Ishikawa (cell line): ENCODE data around the gene MAD1L1.

Experiments
- CEBPB ChIP-seq: IDR thresholded peaks from 2 replicates; pipeline ENCODE4 v1.6.1; 2012
- CREB1 ChIP-seq: IDR thresholded peaks from 2 replicates; pipeline ENCODE4 v1.6.1; 2012; ENCODE audit warnings: low read depth
- EGR1 ChIP-seq: IDR thresholded peaks from 2 replicates; pipeline ENCODE4 v1.6.1; 2012
- EP300 ChIP-seq: IDR thresholded peaks from 2 replicates; pipeline ENCODE4 v1.6.1; 2012; ENCODE audit warnings: borderline replicate concordance
- FOXM1 ChIP-seq: IDR thresholded peaks from 2 replicates; pipeline ENCODE4 v1.6.1; 2012; ENCODE audit warnings: low read depth, borderline replicate concordance
- MAX ChIP-seq: IDR thresholded peaks from 2 replicates; pipeline ENCODE4 v1.6.1; 2012
- NFIC ChIP-seq: IDR thresholded peaks from 2 replicates; pipeline ENCODE4 v1.6.1; 2012
- RAD21 ChIP-seq: IDR thresholded peaks from 2 replicates; pipeline ENCODE4 v1.6.1; 2012; ENCODE audit warnings: low read depth
- REST ChIP-seq: IDR thresholded peaks from 2 replicates; pipeline ENCODE4 v1.6.1; 2012; ENCODE audit warnings: low read depth, mild to moderate bottlenecking
- TAF1 ChIP-seq: IDR thresholded peaks from 2 replicates; pipeline ENCODE4 v1.6.1; 2012; ENCODE audit warnings: low read depth, mild to moderate bottlenecking
- TCF12 ChIP-seq: IDR thresholded peaks from 2 replicates; pipeline ENCODE4 v1.6.1; 2012; ENCODE audit warnings: low read depth
- TEAD4 ChIP-seq: IDR thresholded peaks from 2 replicates; pipeline ENCODE4 v1.6.1; 2012
- USF1 ChIP-seq: IDR thresholded peaks from 2 replicates; pipeline ENCODE4 v1.6.1; 2012
- YY1 ChIP-seq: IDR thresholded peaks from 2 replicates; pipeline ENCODE4 v1.6.1; 2012; ENCODE audit warnings: low read depth
- ZBTB7A ChIP-seq: IDR thresholded peaks from 2 replicates; pipeline ENCODE4 v1.6.1; 2012; ENCODE audit warnings: low read depth

MAD1L1 gene

GRCh38 chr7:1883031-1883761 is 349.5 kb downstream of the MAD1L1 start:
- TF ChIP-seq REST (peak; percentile 72), CREB1 (no peak), TEAD4 (no peak), CEBPB (no peak)

- no peak for TF ChIP-seq RAD21
- TF ChIP-seq ZBTB7A = no peak
- no peak for TF ChIP-seq TAF1
Measured at GRCh38 chr7:1882451-1882850, 350.3 kb downstream of the MAD1L1 start.

- no peak for TF ChIP-seq TAF1
- TF ChIP-seq FOXM1 = no peak
- TF ChIP-seq TEAD4 = no peak
Measured at GRCh38 chr7:1881946-1882345, 350.8 kb downstream of the MAD1L1 start.

- peak; percentile 30; the same call in 1 of the 2 replicates for TF ChIP-seq RAD21
- peak; percentile 43; the same call in 1 of the 2 replicates for TF ChIP-seq MAX
Measured at GRCh38 chr7:1875392-1876199, 357.1 kb downstream of the MAD1L1 start.

GRCh38 chr7:1873857-1874589 is 358.7 kb downstream of the MAD1L1 start:
- no peak for TF ChIP-seq USF1
- no peak for TF ChIP-seq CREB1
- no peak for TF ChIP-seq REST
- no peak for TF ChIP-seq EP300
- no peak for TF ChIP-seq FOXM1
- no peak for TF ChIP-seq TAF1
- TF ChIP-seq NFIC = no peak
- no peak for TF ChIP-seq ZBTB7A
- no peak for TF ChIP-seq YY1
- TF ChIP-seq TCF12 = no peak
- TF ChIP-seq RAD21 = no peak
- TF ChIP-seq CEBPB = no peak
- TF ChIP-seq MAX = no peak
- no peak for TF ChIP-seq EGR1
- no peak for TF ChIP-seq TEAD4

GRCh38 chr7:1873421-1873820 is 359.3 kb downstream of the MAD1L1 start:
- no peak for TF ChIP-seq REST
- TF ChIP-seq ZBTB7A = no peak
- TF ChIP-seq TAF1 = no peak
- no peak for TF ChIP-seq TEAD4
- TF ChIP-seq CREB1 = no peak
- no peak for TF ChIP-seq TCF12
- no peak for TF ChIP-seq EP300
- TF ChIP-seq USF1 = no peak
- TF ChIP-seq RAD21 = no peak
- no peak for TF ChIP-seq CEBPB
- TF ChIP-seq EGR1 = no peak
- TF ChIP-seq YY1 = no peak
- no peak for TF ChIP-seq MAX
- no peak for TF ChIP-seq NFIC
- no peak for TF ChIP-seq FOXM1
